IMR-90 (cell line): ENCODE measurements around the gene HOXA7. TPM values are rescaled to one million over a fixed set of nuclear protein-coding genes. Genes with fewer than 3 reads are reported as not detected.

Experiments
- ATAC-seq: fragments of 200-7000 bp; cut with Tn5 transposase; 2 replicates; pipeline ENCODE4 v1.9.1; 2020; ENCODE audit warnings: low read depth, mild to moderate bottlenecking, moderate library complexity
- BruUV-seq: library from RNA; stranded (reverse); fragments of 400-500 nt; replicated peaks from 2 replicates; lab custom pipeline; 2021; lab: Mats Ljungman, UMichigan
- CTCF ChIA-PET: fragments of 300-600 bp; formaldehyde crosslinking; extraction: SDS; loops from one replicate; lab custom pipeline; 2021; ENCODE audit warnings: antibody characterized with exemption; lab: Yijun Ruan, JAX
- POLR2A ChIA-PET: fragments of 300-600 bp; sonication (Branson Sonifier 250); formaldehyde crosslinking; loops from one replicate; lab custom pipeline; 2022; ENCODE audit warnings: antibody characterized with exemption; ENCODE audit not compliant: unreplicated experiment; lab: Charles Lee
- DNase-seq: peaks from one replicate; pipeline ENCODE4 v3.0.0; 2013
- H2AFZ ChIP-seq: replicated peaks from 2 replicates; pipeline ENCODE3; 2013; ENCODE audit warnings: low read length, mild to moderate bottlenecking; ENCODE audit not compliant: poor library complexity
- H2AK5ac ChIP-seq: 2 replicates; pipeline ENCODE4 v1.6.1; 2013; ENCODE audit warnings: low read depth, low read length, inconsistent platforms
- H2AK9ac ChIP-seq: replicated peaks from 2 replicates; pipeline ENCODE3; 2013; ENCODE audit warnings: mild to moderate bottlenecking, low read depth, low read length, moderate library complexity; ENCODE audit not compliant: poor library complexity
- H2BK120ac ChIP-seq: 2 replicates; pipeline ENCODE4 v1.6.1; 2013; ENCODE audit warnings: low read depth, low read length, inconsistent platforms
- H2BK15ac ChIP-seq: 3 replicates; pipeline ENCODE4 v1.6.1; 2013; ENCODE audit warnings: low read depth, low read length, inconsistent platforms
- H2BK20ac ChIP-seq: 2 replicates; pipeline ENCODE4 v1.6.1; 2013; ENCODE audit warnings: low read depth, mild to moderate bottlenecking, inconsistent platforms, low read length, moderate library complexity
- H2BK5ac ChIP-seq: 2 replicates; pipeline ENCODE4 v1.6.1; 2013; ENCODE audit warnings: mild to moderate bottlenecking, low read depth, low read length, inconsistent platforms; ENCODE audit not compliant: poor library complexity, severe bottlenecking
- H3K14ac ChIP-seq: replicated peaks from 2 replicates; pipeline ENCODE4 v1.6.1; 2013; ENCODE audit warnings: low read depth, low read length, inconsistent platforms
- H3K18ac ChIP-seq: 2 replicates; pipeline ENCODE4 v1.6.1; 2013; ENCODE audit warnings: low read depth, low read length, control low read depth
- H3K23ac ChIP-seq: 2 replicates; pipeline ENCODE4 v1.6.1; 2013; ENCODE audit warnings: low read depth, low read length, inconsistent platforms
- H3K27ac ChIP-seq: 2 replicates; pipeline ENCODE4 v1.5.1; 2013; ENCODE audit warnings: mild to moderate bottlenecking, control low read depth, low read length; ENCODE audit not compliant: insufficient read depth
- H3K27me3 ChIP-seq: 2 replicates; pipeline ENCODE4 v1.6.1; 2013; ENCODE audit warnings: low read length; ENCODE audit not compliant: control insufficient read depth, insufficient read depth
- H3K36me3 ChIP-seq: 2 replicates; pipeline ENCODE4 v1.6.1; 2013; ENCODE audit warnings: low read length, mixed read lengths; ENCODE audit not compliant: control insufficient read depth, insufficient read depth
- H3K4ac ChIP-seq: 2 replicates; pipeline ENCODE4 v1.6.1; 2013; ENCODE audit warnings: low read depth, low read length, inconsistent platforms
- H3K4me1 ChIP-seq: 2 replicates; pipeline ENCODE4 v1.6.1; 2013; ENCODE audit warnings: low read length, mixed read lengths; ENCODE audit not compliant: control insufficient read depth, insufficient read depth
- H3K4me2 ChIP-seq: 2 replicates; pipeline ENCODE4 v1.6.1; 2013; ENCODE audit warnings: low read depth, mild to moderate bottlenecking, control low read depth, low read length, moderate library complexity
- H3K4me3 ChIP-seq: 2 replicates; pipeline ENCODE4 v1.5.1; 2013; ENCODE audit warnings: low read depth, mild to moderate bottlenecking, control low read depth, low read length, moderate library complexity; ENCODE audit not compliant: insufficient read depth
- H3K56ac ChIP-seq: 2 replicates; pipeline ENCODE4 v1.6.1; 2013; ENCODE audit warnings: low read length, inconsistent platforms; ENCODE audit not compliant: insufficient read depth; ENCODE audit errors: extremely low read depth
- H3K79me1 ChIP-seq, 2 experiments: 2 replicates each; pipeline ENCODE4 v1.6.1; 2013; ENCODE audit warnings: low read length in 2 of 2, inconsistent platforms in 1 of 2, low read depth in 1 of 2
- H3K9ac ChIP-seq: 2 replicates; pipeline ENCODE4 v1.6.1; 2013; ENCODE audit warnings: low read depth, low read length, control low read depth
- H3K9me1 ChIP-seq: 2 replicates; pipeline ENCODE4 v1.6.1; 2013; ENCODE audit warnings: low read length, inconsistent platforms; ENCODE audit not compliant: insufficient read depth
- H3K9me3 ChIP-seq: 2 replicates; pipeline ENCODE4 v1.6.1; 2013; ENCODE audit warnings: low read length; ENCODE audit not compliant: control insufficient read depth, insufficient read depth
- H4K20me1 ChIP-seq: 2 replicates; pipeline ENCODE4 v1.6.1; 2013; ENCODE audit warnings: low read length, inconsistent platforms; ENCODE audit not compliant: insufficient read depth
- H4K5ac ChIP-seq: 2 replicates; pipeline ENCODE4 v1.6.1; 2013; ENCODE audit warnings: mild to moderate bottlenecking, low read depth, low read length, control low read depth
- H4K8ac ChIP-seq, 2 experiments: 2 replicates each; pipeline ENCODE4 v1.6.1; 2013; ENCODE audit warnings: low read depth in 2 of 2, low read length in 2 of 2, control low read depth in 1 of 2, inconsistent platforms in 1 of 2
- H4K91ac ChIP-seq: 2 replicates; pipeline ENCODE4 v1.6.1; 2013; ENCODE audit warnings: low read depth, low read length, inconsistent platforms; ENCODE audit not compliant: insufficient read depth
- CTCF ChIP-seq: conservative IDR thresholded peaks from 2 replicates; pipeline ENCODE4 v1.5.1; 2012; ENCODE audit warnings: mild to moderate bottlenecking, low read depth, low read length, improper control_type of control experiment
- ELK1 ChIP-seq: fragments of 150-350 bp; IDR thresholded peaks from 2 replicates; pipeline ENCODE4 v1.6.1; 2016; ENCODE audit warnings: low read depth, mild to moderate bottlenecking, low read length, moderate library complexity, borderline replicate concordance
- MAFK ChIP-seq: IDR thresholded peaks from 2 replicates; pipeline ENCODE4 v1.6.1; 2012; ENCODE audit warnings: low read depth, low read length, improper control_type of control experiment
- MXI1 ChIP-seq: IDR thresholded peaks from 2 replicates; pipeline ENCODE4 v1.6.1; 2012; ENCODE audit warnings: low read depth, mild to moderate bottlenecking, low read length, moderate library complexity, borderline replicate concordance
- USF2 ChIP-seq: fragments of 150-350 bp; IDR thresholded peaks from 2 replicates; pipeline ENCODE4 v1.6.1; 2017; ENCODE audit warnings: mild to moderate bottlenecking, antibody characterized with exemption, low read length, low read depth
- WGBS, 2 experiments: methylation state at CpG; one replicate each; pipeline versions ENCODE4 v1.1.5 to v1.1.7; 2013; ENCODE audit warnings: missing lambda C conversion rate in 2 of 2; ENCODE audit not compliant: insufficient read length in 1 of 2; ENCODE audit errors: extremely low coverage in 2 of 2; 5-methylcytosine and 5-hydroxymethylcytosine counted together
- dilution Hi-C: fragments of 300-500 bp; cut with HindIII; formaldehyde crosslinking; loops from one replicate; pipeline ENCODE4 v1.14.3; 2018; ENCODE audit warnings: low sequenced_read_pairs; ENCODE audit not compliant: unreplicated experiment
- in situ Hi-C: fragments of 300-500 bp; cut with MboI; formaldehyde crosslinking; loops from 3 replicates; pipeline ENCODE4 v1.14.3; 2019; ENCODE audit warnings: low sequenced_read_pairs, inconsistent platforms, mixed read lengths
- intact Hi-C: fragments of 100-400 bp; cut with micrococcal nuclease; formaldehyde crosslinking; loops from 2 replicates; pipeline ENCODE4 v1.10.0; 2022
- polyA plus RNA-seq, 3 experiments: library from polyadenylated mRNA; depleted of rRNA; stranded (reverse); fragments of >200 nt; gene quantifications; 2 replicates each; pipeline ENCODE4 v1.2.3, GENCODE V29; 2012; ENCODE audit warnings: low replicate concordance in 1 of 3
- total RNA-seq: library from RNA; depleted of rRNA; stranded (reverse); fragments of >200 nt; gene quantifications from 2 replicates; pipeline ENCODE4 v1.2.3, GENCODE V29; 2012

The HOXA7 gene
- total and polyA plus RNA-seq, 2 of the 4 experiments (the other 2 are of a cell fraction) = 0.18 to 1.7 TPM

- TF ChIP-seq USF2 = no peak
Measured at GRCh38 chr7:27169658-27170425, 13.4 kb upstream of the HOXA7 start (continued).

- H3K27ac ChIP-seq = no peak overlapping the region
- H3K4me1 ChIP-seq = no peaks in the 10 kb centered on the region
- H2BK120ac ChIP-seq = no peak overlapping the region
- H2AK9ac ChIP-seq = no peak overlapping the region
- in situ Hi-C loops = no loop called here
- H3K9me1 ChIP-seq = no peaks in the 10 kb centered on the region
- no peak overlapping the region for H3K14ac ChIP-seq
- no peak overlapping the region for H2BK15ac ChIP-seq
- no peak overlapping the region for H3K4ac ChIP-seq
- no peak for ATAC-seq
- CTCF ChIA-PET = interaction anchor here (0.5 to 0.7 kb wide), 3 partner anchors 10 to 487 kb away, joined by 3 to 4 read pairs (median 4); partner anchors contain the start of gene EVX1
- no peak overlapping the region for H4K91ac ChIP-seq
- POLR2A ChIA-PET = no interaction called here
- no peak overlapping the region for H3K56ac ChIP-seq
- peaks cover 13% of the 10 kb centered on the region; the same call in 1 of the 2 replicates for H4K20me1 ChIP-seq
- peaks cover 95% of the 10 kb centered on the region for H3K27me3 ChIP-seq
- H2BK20ac ChIP-seq = no peak overlapping the region
- no peak overlapping the region for H3K18ac ChIP-seq
- no peak overlapping the region for H3K4me3 ChIP-seq
- WGBS, 2 experiments = 80% methylated on average over 7 of the region's 25 CpGs; no CpG with 5 or more reads in 1 of the 2 experiments
- dilution Hi-C loops = no loop called here
- intact Hi-C loops = loop anchor here (10.0 kb wide), 1 partner anchor 1914 kb away; no protein-coding TSS in a partner anchor
- H3K9ac ChIP-seq = no peak overlapping the region
- H4K5ac ChIP-seq = no peak overlapping the region
- peaks cover 27% of the 10 kb centered on the region for H3K9me3 ChIP-seq
- H2AK5ac ChIP-seq = no peak overlapping the region
- H3K36me3 ChIP-seq = no peaks in the 10 kb centered on the region
- H2BK5ac ChIP-seq = no peak overlapping the region
- H3K79me1 ChIP-seq = no peaks in the 10 kb centered on the region
- H3K23ac ChIP-seq = no peak overlapping the region
- no peak for DNase-seq
- no peak overlapping the region for H3K4me2 ChIP-seq
- no peak overlapping the region for H4K8ac ChIP-seq
- no TSS peak for BruUV-seq
- no peak for TF ChIP-seq USF2
- TF ChIP-seq MXI1 = no peak
- no peak for TF ChIP-seq MAFK
- TF ChIP-seq CTCF = no peak
- TF ChIP-seq ELK1 = no peak
- H2AFZ ChIP-seq = no peak overlapping the region
Measured at GRCh38 chr7:27168265-27168947, 11.9 kb upstream of the HOXA7 start.
